ENCODE measurements around the gene OR2T6.

DNA sequence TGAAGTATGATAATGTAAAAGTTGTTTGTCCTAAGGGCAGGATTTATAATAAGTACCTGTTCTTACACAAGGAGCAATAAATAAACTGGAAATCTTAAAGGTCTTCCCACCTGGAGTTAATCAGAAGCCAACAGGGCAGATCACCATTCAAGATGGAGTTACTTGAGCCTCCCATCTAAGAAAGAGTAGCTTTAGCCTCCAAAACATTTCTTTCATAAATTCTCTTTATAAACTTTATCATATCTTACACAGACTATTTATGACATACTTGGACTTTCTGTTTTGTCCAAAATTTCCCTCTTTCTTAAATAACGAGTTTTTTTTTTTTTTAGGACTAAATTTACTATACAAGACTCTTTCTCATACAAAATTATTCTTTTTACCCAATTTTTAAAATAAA is 45.8 kb downstream of the OR2T6 start:
- TF ChIP-seq, protein P1, sequence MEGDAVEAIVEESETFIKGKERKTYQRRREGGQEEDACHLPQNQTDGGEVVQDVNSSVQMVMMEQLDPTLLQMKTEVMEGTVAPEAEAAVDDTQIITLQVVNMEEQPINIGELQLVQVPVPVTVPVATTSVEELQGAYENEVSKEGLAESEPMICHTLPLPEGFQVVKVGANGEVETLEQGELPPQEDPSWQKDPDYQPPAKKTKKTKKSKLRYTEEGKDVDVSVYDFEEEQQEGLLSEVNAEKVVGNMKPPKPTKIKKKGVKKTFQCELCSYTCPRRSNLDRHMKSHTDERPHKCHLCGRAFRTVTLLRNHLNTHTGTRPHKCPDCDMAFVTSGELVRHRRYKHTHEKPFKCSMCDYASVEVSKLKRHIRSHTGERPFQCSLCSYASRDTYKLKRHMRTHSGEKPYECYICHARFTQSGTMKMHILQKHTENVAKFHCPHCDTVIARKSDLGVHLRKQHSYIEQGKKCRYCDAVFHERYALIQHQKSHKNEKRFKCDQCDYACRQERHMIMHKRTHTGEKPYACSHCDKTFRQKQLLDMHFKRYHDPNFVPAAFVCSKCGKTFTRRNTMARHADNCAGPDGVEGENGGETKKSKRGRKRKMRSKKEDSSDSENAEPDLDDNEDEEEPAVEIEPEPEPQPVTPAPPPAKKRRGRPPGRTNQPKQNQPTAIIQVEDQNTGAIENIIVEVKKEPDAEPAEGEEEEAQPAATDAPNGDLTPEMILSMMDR (IDR thresholded peaks at IDR 0.05): no peak
- TF ChIP-seq POLR2A (IDR thresholded peaks at IDR 0.05): no peak
